Activated CD8-positive, alpha-beta T cell treated with anti-CD3 and anti-CD28 coated beads for 36 hours (primary cell): ENCODE measurements around the gene CDKN1A. TPM values are rescaled to one million over a fixed set of nuclear protein-coding genes. Genes with fewer than 3 reads are reported as not detected.

Experiments used
- ATAC-seq: fragments of 200-7000 bp; cut with Tn5 transposase; one replicate; pipeline ENCODE4 v1.10.0; 2021; ENCODE audit warnings: mild to moderate bottlenecking, moderate library complexity
- CTCF ChIA-PET: fragments of 350-600 bp; sonication (Branson Sonifier 250); formaldehyde crosslinking; loops from one replicate; lab custom pipeline; 2021; ENCODE audit warnings: antibody characterized with exemption; lab: Charles Lee
- POLR2A ChIA-PET: fragments of 350-600 bp; sonication (Branson Sonifier 250); formaldehyde crosslinking; loops from one replicate; lab custom pipeline; 2021; ENCODE audit warnings: antibody characterized with exemption; lab: Charles Lee
- DNase-seq: peaks from one replicate; pipeline ENCODE4 v3.0.0-alpha.2; 2020
- H3K27ac Mint-ChIP-seq: one replicate; pipeline ENCODE4 v1.8.0; 2021; ENCODE audit warnings: mild to moderate bottlenecking, mixed read lengths
- H3K27me3 Mint-ChIP-seq: one replicate; pipeline ENCODE4 v1.8.0; 2021; ENCODE audit warnings: mixed read lengths
- H3K36me3 Mint-ChIP-seq: one replicate; pipeline ENCODE4 v1.8.0; 2021; ENCODE audit warnings: low read depth, mixed read lengths
- H3K4me1 Mint-ChIP-seq: one replicate; pipeline ENCODE4 v1.8.0; 2021; ENCODE audit warnings: low read depth, mixed read lengths
- H3K4me3 Mint-ChIP-seq: one replicate; pipeline ENCODE4 v1.8.0; 2021; ENCODE audit warnings: mild to moderate bottlenecking, moderate library complexity, mixed read lengths
- H3K9me3 Mint-ChIP-seq: one replicate; pipeline ENCODE4 v1.8.0; 2021; ENCODE audit warnings: mixed read lengths
- intact Hi-C: fragments of 100-400 bp; cut with micrococcal nuclease; formaldehyde crosslinking; loops from one replicate; pipeline ENCODE4 v1.10.0; 2022
- total RNA-seq, 2 experiments: library from RNA; stranded (reverse); gene quantifications; one replicate each; pipeline ENCODE4 v1.2.3, GENCODE V29; 2021
- TF ChIP-seq, protein P1 (sequence below): fragments of 200-600 bp; IDR thresholded peaks from one replicate; pipeline ENCODE4 v1.8.0; 2022; ENCODE audit warnings: antibody characterized with exemption, mild to moderate bottlenecking

The CDKN1A gene
- total RNA-seq, 2 experiments from 2014 or later, result 42.3 to 47.4 TPM

DNA sequence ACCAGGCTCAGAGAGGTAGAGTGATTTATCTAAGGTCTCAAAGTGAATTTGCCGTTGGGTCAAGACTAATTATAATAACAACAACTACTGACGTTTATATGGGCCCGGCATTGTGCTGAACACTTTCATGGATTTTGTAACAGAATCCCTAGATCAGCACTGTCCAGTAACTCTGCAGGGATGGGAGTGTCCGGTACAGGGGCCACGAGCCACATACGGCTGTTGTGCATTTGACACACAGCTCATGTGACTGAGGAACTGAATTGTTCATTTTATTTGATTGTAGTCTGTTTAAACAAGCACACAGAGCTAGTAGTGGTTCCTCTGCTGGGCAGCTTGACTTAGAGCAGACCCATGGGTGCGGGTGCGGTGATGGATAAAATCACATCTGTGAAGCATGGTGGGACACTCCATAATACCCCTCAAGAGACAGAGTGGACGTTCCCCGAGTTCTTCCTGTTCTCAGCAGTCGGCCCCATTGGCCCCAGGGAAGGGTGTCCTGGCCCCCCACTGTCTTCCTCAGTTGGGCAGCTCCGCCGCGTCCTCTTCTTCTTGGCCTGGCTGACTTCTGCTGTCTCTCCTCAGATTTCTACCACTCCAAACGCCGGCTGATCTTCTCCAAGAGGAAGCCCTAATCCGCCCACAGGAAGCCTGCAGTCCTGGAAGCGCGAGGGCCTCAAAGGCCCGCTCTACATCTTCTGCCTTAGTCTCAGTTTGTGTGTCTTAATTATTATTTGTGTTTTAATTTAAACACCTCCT is 6.8 kb downstream of the CDKN1A start:
- ChIA-PET POLR2A (no interaction called here), CTCF (interaction anchor here (0.6 to 3.6 kb wide), 3 partner anchors 10 to 74 kb away, joined by 3 to 10 read pairs (median 4); no protein-coding TSS in a partner anchor)
- DNase-seq, result no peak
- Mint-ChIP-seq H3K9me3 (no peaks in the 10 kb centered on the region), H3K36me3 (peaks cover 46% of the 10 kb centered on the region), H3K4me3 (no peak overlapping the region), H3K27me3 (no peaks in the 10 kb centered on the region), H3K4me1 (peaks cover 30% of the 10 kb centered on the region), H3K27ac (no peak overlapping the region)
- intact Hi-C loops, result no loop called here
- TF ChIP-seq, protein P1, sequence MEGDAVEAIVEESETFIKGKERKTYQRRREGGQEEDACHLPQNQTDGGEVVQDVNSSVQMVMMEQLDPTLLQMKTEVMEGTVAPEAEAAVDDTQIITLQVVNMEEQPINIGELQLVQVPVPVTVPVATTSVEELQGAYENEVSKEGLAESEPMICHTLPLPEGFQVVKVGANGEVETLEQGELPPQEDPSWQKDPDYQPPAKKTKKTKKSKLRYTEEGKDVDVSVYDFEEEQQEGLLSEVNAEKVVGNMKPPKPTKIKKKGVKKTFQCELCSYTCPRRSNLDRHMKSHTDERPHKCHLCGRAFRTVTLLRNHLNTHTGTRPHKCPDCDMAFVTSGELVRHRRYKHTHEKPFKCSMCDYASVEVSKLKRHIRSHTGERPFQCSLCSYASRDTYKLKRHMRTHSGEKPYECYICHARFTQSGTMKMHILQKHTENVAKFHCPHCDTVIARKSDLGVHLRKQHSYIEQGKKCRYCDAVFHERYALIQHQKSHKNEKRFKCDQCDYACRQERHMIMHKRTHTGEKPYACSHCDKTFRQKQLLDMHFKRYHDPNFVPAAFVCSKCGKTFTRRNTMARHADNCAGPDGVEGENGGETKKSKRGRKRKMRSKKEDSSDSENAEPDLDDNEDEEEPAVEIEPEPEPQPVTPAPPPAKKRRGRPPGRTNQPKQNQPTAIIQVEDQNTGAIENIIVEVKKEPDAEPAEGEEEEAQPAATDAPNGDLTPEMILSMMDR, result no peak
- ATAC-seq, result no peak

DNA sequence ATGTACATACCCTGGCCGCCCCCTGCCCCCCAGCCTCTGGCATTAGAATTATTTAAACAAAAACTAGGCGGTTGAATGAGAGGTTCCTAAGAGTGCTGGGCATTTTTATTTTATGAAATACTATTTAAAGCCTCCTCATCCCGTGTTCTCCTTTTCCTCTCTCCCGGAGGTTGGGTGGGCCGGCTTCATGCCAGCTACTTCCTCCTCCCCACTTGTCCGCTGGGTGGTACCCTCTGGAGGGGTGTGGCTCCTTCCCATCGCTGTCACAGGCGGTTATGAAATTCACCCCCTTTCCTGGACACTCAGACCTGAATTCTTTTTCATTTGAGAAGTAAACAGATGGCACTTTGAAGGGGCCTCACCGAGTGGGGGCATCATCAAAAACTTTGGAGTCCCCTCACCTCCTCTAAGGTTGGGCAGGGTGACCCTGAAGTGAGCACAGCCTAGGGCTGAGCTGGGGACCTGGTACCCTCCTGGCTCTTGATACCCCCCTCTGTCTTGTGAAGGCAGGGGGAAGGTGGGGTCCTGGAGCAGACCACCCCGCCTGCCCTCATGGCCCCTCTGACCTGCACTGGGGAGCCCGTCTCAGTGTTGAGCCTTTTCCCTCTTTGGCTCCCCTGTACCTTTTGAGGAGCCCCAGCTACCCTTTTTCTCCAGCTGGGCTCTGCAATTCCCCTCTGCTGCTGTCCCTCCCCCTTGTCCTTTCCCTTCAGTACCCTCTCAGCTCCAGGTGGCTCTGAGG is 7.6 kb downstream of the CDKN1A start:
- ChIA-PET POLR2A (no interaction called here), CTCF (interaction anchor here (1.2 to 3.6 kb wide), 2 partner anchors 9 to 71 kb away, joined by 3 to 10 read pairs; no protein-coding TSS in a partner anchor)
- intact Hi-C loops, result no loop called here
- H3K9me3 Mint-ChIP-seq, result no peaks in the 10 kb centered on the region
- no peaks in the 10 kb centered on the region for H3K27me3 Mint-ChIP-seq
- H3K27ac Mint-ChIP-seq, result no peak overlapping the region
- TF ChIP-seq, protein P1, result no peak
- no peak for ATAC-seq
- H3K4me1 Mint-ChIP-seq, result peaks cover 24% of the 10 kb centered on the region
- DNase-seq, result no peak
- H3K4me3 Mint-ChIP-seq, result no peak overlapping the region
- peaks cover 42% of the 10 kb centered on the region for H3K36me3 Mint-ChIP-seq

DNA sequence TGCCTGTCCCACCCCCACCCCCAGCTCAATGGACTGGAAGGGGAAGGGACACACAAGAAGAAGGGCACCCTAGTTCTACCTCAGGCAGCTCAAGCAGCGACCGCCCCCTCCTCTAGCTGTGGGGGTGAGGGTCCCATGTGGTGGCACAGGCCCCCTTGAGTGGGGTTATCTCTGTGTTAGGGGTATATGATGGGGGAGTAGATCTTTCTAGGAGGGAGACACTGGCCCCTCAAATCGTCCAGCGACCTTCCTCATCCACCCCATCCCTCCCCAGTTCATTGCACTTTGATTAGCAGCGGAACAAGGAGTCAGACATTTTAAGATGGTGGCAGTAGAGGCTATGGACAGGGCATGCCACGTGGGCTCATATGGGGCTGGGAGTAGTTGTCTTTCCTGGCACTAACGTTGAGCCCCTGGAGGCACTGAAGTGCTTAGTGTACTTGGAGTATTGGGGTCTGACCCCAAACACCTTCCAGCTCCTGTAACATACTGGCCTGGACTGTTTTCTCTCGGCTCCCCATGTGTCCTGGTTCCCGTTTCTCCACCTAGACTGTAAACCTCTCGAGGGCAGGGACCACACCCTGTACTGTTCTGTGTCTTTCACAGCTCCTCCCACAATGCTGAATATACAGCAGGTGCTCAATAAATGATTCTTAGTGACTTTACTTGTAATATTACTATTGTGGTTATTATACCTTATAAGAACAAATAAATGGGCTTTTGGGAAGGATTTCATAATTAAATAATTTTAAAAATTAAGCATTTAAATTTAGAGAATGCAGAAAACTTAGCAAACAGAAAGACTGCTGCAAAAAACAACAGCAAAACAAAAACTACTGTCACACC is 8.4 kb downstream of the CDKN1A start:
- ChIA-PET CTCF (interaction anchor here (1.2 to 3.6 kb wide), 3 partner anchors 9 to 96 kb away, joined by 3 to 10 read pairs (median 4); no protein-coding TSS in a partner anchor), POLR2A (no interaction called here)
- H3K9me3 Mint-ChIP-seq, result no peaks in the 10 kb centered on the region
- DNase-seq (no peak), ATAC-seq (no peak)
- TF ChIP-seq, protein P1, result no peak
- peaks cover 40% of the 10 kb centered on the region for H3K36me3 Mint-ChIP-seq
- intact Hi-C loops, result no loop called here
- no peak overlapping the region for H3K27ac Mint-ChIP-seq
- H3K4me1 Mint-ChIP-seq, result peaks cover 24% of the 10 kb centered on the region
- H3K27me3 Mint-ChIP-seq, result no peaks in the 10 kb centered on the region
- no peak overlapping the region for H3K4me3 Mint-ChIP-seq

- peaks cover 35% of the 10 kb centered on the region for H3K36me3 Mint-ChIP-seq
- H3K9me3 Mint-ChIP-seq, result no peaks in the 10 kb centered on the region
- TF ChIP-seq, protein P1, result no peak
- CTCF ChIA-PET, result interaction anchor here (1.3 to 3.6 kb wide), 2 partner anchors 73 to 94 kb away, joined by 4 to 10 read pairs; no protein-coding TSS in a partner anchor
- H3K4me1 Mint-ChIP-seq, result peaks cover 20% of the 10 kb centered on the region
- H3K27me3 Mint-ChIP-seq, result no peaks in the 10 kb centered on the region
- POLR2A ChIA-PET, result interaction anchor here (1.0 kb wide), 1 partner anchor 10 kb away, joined by 4 read pairs; the partner anchor contains the start of gene CDKN1A
- H3K27ac Mint-ChIP-seq, result no peak overlapping the region
- no peak overlapping the region for H3K4me3 Mint-ChIP-seq
- intact Hi-C loops, result no loop called here
- DNase-seq (no peak), ATAC-seq (no peak)
Measured at GRCh38 chr6:36688063-36688738, 9.7 kb downstream of the CDKN1A start.
